ENCODE measurements around the gene CFAP119.
A peak's percentile ranks its signal among the peaks of the same experiment; 100 is the strongest.

Gene CFAP119

GRCh38 chr16:30760577-30761426, 1.1 kb downstream of the CFAP119 start:
- DNase-seq, result no peak

- no peak for DNase-seq
Observed at GRCh38 chr16:30760001-30760559, 1.8 kb downstream of the CFAP119 start.

DNA sequence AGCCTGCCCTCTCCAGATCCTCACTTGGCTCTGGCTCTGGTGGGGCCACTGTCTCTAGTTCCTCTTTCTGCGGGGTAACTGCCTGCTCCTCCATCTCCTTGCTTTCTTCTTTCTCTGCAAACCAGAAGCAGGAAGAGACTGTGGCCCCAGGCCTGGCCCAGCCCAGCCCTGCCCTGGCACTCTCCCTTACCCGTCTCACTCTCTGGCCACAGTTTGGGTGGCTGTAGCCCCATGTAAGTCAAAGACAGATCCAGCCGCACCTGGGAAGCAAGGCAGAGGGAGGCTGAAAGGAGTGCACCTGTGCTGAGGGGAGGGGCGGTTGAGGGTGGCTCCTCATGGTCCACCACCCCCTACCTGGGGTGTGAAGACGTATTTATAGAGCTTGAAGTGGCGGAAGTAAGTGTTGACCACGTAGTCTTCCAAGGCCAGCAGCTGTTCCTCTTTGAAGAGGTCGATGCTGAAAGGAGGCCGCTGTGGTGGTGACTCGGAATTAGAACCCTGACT, 2.8 kb downstream of the CFAP119 start:
- no peak for DNase-seq

- no peak for DNase-seq
Observed at GRCh38 chr16:30757316-30757715, 4.5 kb downstream of the CFAP119 start.

- DNase-seq, result no peak
Observed at GRCh38 chr16:30756781-30757100, 5.1 kb downstream of the CFAP119 start.

- DNase-seq, result no peak
Observed at GRCh38 chr16:30755955-30756780, 5.7 kb downstream of the CFAP119 start.

DNA sequence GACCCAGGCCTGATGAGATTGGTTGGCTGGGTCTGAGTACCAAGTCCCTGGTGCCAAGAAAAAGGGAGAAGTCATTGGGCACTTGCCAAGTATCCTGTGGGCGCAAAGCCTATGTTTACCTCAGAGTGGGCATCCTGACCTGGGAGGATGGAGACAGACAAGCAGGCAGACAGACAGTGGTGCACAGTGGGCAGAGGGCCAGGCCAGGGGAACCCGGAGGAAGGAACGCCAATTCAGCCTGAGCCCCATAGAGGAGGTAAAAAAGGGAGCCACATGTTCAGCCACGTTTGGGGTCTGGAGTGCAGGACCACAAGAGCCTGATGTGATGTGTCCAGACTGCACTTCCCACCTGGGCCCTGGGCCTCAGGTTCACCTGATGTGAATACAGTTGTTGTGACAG, 8.3 kb downstream of the CFAP119 start:
- DNase-seq, result no peak

DNA sequence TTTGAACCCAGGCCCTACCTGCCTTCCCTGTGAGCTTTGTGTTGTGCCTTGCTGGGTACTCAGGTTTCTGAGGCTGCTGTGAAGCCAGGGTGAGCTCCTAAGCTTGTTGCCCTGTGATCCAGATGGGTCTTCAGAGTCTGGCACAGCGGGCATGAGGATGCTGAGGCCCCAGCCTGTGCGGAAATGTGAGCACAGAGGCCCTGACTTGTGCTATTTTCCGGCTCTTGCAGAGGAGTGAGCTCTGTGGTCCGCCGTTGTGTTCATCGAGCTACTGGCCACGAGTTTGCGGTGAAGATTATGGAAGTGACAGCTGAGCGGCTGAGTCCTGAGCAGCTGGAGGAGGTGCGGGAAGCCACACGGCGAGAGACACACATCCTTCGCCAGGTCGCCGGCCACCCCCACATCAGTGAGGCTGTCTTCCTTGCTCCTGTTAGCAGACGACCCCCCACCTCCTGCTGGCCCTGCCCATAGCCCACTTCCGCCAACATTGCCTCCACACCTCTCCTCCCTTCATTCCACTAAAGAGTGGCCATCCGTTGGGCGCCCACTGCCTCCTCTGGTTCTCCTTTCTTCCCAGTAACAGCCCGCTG, 10.9 kb downstream of the CFAP119 start:
- no peak for DNase-seq

DNA sequence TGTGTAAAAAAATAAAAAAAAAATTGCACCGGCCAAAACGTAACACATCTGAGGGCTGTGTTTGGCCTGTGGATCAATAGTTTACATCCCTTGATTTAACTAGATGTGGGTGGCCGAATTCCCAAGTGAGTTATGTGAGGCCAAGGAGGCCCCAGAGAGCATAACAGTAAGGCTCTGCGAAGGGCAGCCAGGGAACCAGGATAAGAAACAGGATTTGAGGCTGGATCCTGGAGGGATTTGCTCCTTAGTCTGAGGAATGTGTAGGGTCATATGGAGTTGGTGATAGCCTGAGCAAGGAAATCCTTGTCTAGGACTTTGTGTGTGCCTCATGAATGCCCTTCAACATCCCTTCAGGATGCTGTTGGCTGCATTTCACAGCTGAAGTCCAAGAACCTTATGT, 11.7 kb downstream of the CFAP119 start:
- no peak for DNase-seq

DNA sequence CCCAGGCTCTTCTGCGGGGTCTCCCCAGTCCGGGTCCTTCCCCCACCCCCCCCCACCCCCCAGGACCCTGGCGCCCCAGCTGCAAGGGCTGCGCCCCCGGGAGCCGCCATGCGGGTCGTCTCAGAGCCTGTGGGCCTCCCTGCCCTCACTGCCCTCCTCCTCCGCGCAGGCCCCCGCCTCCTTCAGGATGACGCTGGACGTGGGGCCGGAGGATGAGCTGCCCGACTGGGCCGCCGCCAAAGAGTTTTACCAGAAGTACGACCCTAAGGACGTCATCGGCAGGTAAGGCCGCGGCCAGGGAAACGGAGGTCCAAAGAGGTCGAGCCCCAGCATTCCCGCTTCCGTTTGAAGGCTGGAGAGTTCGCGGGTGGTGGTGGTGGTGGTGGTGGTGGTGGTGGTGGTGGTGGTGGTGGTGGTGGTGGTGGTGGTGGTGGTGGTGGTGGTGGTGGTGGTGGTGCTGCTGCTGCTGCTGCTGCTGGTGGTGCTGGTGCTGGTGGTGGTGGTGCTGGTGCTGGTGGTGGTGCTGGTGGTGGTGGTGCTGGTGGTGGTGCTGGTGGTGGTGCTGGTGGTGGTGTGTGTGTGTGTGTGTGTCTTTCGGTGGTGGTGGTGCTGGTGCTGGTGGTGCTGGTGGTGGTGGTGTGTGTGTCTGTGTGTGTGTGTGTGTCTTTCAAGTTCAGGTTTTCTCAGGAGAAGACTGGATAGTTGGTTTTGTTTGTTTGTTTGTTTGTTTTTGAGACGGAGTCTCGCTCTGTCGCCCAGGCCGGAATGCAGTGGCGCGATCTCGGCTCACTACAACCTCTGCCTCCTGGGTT, 13.0 kb downstream of the CFAP119 start:
- DNase-seq, result no peak

GRCh38 chr16:30747799-30748633, 13.8 kb downstream of the CFAP119 start, which contains the start of gene PHKG2:
TSS of gene PHKG2 (plus strand) at chr16:30748425. CDS start at chr16:30748821, 396 bp downstream.
- peak; percentile 79 for DNase-seq

- DNase-seq, result no peak
Observed at GRCh38 chr16:30747331-30747730, 14.5 kb downstream of the CFAP119 start.

GRCh38 chr16:30746638-30747175, 15.2 kb downstream of the CFAP119 start:
- DNase-seq, result no peak

GRCh38 chr16:30745082-30745481, 16.8 kb downstream of the CFAP119 start:
- DNase-seq, result no peak

DNA sequence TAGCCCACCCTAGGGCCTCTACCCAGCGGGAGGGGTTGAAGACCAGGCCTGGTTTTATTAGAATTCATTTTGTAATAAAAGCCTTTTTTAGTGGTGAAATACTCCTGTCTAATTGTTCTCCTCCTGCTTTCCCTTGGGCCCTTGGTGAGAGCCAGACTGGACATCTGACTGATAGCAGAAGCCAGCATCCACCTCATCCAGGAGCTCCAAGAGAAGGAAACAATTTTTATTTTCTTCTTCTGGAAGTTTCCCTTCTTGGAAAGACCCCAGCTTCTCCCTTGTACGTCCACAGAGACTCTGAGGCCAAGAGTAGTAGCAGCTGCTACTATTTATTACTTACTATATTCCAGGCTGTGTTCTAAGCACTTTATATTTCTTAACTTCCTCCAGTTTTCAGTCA, 17.7 kb downstream of the CFAP119 start:
- no peak for DNase-seq

DNA sequence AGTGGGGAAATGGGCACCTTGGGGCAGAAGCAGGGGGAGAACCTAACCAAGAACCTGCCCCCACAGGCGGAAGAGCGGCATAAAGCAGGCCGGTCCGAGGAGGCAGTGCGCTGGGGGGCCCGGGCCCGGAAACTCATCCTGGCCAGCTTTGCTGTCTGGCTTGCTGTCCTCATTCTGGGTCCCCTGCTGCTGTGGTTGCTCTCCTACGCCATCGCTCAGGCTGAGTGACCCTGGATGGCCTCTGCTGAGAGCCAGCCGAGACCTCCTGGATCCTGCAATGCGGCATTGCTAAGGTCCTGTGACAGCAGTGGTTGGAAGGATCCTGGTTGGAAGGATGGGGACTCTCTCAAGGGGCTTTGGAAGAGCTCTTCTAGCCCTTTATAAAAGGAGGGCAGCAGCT, 18.1 kb downstream of the CFAP119 start:
- no peak for DNase-seq

DNA sequence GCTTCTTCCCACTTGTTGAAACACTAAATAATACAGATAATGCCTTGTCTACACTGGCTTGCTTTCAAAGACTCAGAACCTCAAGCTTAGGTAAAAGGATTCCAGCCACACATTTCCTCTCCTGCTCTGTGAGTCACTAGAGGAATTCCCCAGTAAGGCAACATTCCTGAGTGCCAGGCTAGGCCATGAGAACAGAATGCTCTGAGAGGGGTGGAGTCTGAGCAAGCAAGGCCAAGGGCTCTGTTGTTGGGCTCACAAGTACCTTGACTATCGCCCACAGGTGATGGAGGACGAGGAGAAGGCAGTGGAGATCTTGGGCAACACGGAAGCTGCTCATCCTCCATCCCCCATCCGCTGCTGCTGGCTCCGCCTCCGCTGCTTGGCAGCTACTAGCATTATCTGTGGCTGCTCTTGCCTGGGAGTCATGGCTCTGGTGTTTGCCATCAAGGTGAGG, 20.4 kb downstream of the CFAP119 start:
- DNase-seq, result no peak

DNA sequence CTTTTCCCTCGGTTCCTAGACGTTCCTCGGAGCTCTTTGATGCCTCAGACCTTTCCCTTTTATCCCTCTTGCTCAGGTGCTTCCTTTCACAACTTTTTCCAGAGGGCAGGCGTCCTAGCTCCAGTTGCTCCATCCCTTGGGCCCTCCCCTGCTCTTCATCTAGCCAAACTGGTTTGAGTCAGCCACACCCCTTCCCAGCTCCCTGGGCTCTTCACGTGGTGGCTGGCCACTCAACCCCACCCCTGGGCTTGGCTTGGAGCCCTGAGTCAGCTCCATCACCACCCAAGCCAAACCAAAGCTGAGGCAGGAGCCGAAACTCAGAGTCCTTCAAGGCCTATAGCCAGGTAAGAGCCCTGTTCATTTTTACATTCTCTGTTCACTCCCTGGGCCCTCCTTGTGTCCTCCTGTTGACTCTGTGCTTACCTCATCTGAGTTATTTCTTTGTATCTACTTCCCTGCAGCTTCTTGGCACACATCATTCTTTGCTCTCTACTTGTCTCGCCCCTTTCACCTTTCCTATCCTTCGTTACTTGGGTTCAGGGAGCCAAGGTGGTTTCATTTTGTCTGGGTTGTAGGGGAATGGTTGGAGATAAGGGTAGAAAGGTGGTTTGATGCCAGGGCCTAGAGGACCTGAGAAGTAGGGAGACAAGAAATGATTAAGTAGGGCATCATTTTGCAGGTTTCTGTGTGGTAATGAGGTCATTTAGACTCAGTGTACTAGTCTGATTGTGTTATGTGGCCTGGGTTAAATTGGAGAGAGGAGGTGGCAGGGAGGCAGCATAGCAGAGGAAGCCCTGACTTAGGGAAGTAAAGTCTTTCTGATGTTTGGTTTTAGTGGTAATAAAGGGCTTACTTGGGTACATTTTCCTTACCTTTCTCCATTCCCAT, 21.3 kb downstream of the CFAP119 start:
- no peak for DNase-seq

- DNase-seq, result no peak
Observed at GRCh38 chr16:30738984-30739951, 22.6 kb downstream of the CFAP119 start.

Measured in activated T-cell treated with anti-CD3 and anti-CD28 coated beads for 4 hours (primary cell).